ENCODE data around the gene TNPO1.

DNA sequence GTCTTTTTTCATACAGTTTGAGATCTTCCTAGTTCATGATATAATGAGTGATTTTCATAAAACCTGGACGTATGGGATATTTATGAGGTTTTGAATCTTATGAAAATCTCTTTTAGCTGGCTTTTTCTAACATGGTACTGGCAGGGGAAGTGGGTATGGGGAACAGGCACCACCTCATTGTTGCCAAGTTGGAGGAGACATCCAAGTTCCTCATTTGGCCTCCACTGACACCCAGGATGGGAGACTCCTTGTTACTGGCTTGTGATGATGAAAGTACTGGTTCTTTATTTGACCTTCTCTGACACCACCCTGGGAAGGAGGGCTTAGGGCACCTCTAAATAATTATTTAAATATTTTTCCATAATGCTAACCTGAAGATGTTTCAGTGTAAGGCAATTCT, 4.0 kb upstream of the TNPO1 start:
- TF ChIP-seq ZNF761 (CRISPR knock-in tag; conservative IDR thresholded peaks at IDR 0.05) (no peak), POLR2A (IDR thresholded peaks at IDR 0.05; ENCODE audit: insufficient read depth in 1 of 2, low read depth in 2 of 2, low read length in 2 of 2) (no peak), ZBTB21 (CRISPR knock-in tag; IDR thresholded peaks at IDR 0.05) (no peak), EP300 (IDR thresholded peaks at IDR 0.05; ENCODE audit: low read depth in 2 of 2, low read length in 2 of 2) (no peak), EP300 (CRISPR knock-in tag; IDR thresholded peaks at IDR 0.05; ENCODE audit: borderline replicate concordance) (no peak)
